GM18907 (cell line): ENCODE measurements around the gene ADAMTS12.
A peak's percentile ranks its signal among the peaks of the same experiment; 100 is the strongest.

Source experiments
- ATAC-seq: cut with Tn5 transposase; IDR thresholded peaks from one replicate; pipeline ENCODE4 v1.9.1; 2021; ENCODE audit warnings: mild to moderate bottlenecking, moderate library complexity; ENCODE audit not compliant: unreplicated experiment

The ADAMTS12 gene

GRCh38 chr5:33850100-33850594 lies 41.6 kb downstream of the ADAMTS12 start:
- peak; percentile 97 for ATAC-seq

GRCh38 chr5:33848554-33848953 lies 43.2 kb downstream of the ADAMTS12 start:
- peak; percentile 22 for ATAC-seq

GRCh38 chr5:33846851-33847250 lies 44.9 kb downstream of the ADAMTS12 start:
- ATAC-seq = no peak

GRCh38 chr5:33843579-33843978 lies 48.2 kb downstream of the ADAMTS12 start:
- ATAC-seq = no peak

- ATAC-seq = no peak
Measured at GRCh38 chr5:33842456-33842855, 49.3 kb downstream of the ADAMTS12 start.

- ATAC-seq = no peak
Measured at GRCh38 chr5:33841891-33842290, 49.9 kb downstream of the ADAMTS12 start.

GRCh38 chr5:33840927-33841547 lies 50.8 kb downstream of the ADAMTS12 start:
- peak; percentile 89 for ATAC-seq

GRCh38 chr5:33837301-33837700 lies 54.5 kb downstream of the ADAMTS12 start:
- ATAC-seq = no peak

GRCh38 chr5:33834334-33834733 lies 57.5 kb downstream of the ADAMTS12 start:
- no peak for ATAC-seq

GRCh38 chr5:33833237-33833575 lies 58.6 kb downstream of the ADAMTS12 start:
- ATAC-seq = no peak

- ATAC-seq = no peak
Measured at GRCh38 chr5:33832404-33833236, 59.2 kb downstream of the ADAMTS12 start.

- ATAC-seq = no peak
Measured at GRCh38 chr5:33831041-33831440, 60.7 kb downstream of the ADAMTS12 start.

- ATAC-seq = no peak
Measured at GRCh38 chr5:33829430-33829829, 62.4 kb downstream of the ADAMTS12 start.

GRCh38 chr5:33828626-33829308 lies 63.0 kb downstream of the ADAMTS12 start:
- no peak for ATAC-seq

- no peak for ATAC-seq
Measured at GRCh38 chr5:33827885-33828284, 63.9 kb downstream of the ADAMTS12 start.

- no peak for ATAC-seq
Measured at GRCh38 chr5:33827018-33827707, 64.6 kb downstream of the ADAMTS12 start.

GRCh38 chr5:33824516-33825195 lies 67.1 kb downstream of the ADAMTS12 start:
- peak; percentile 76 for ATAC-seq

GRCh38 chr5:33817301-33817700 lies 74.5 kb downstream of the ADAMTS12 start:
- no peak for ATAC-seq

GRCh38 chr5:33816791-33817190 lies 75.0 kb downstream of the ADAMTS12 start:
- no peak for ATAC-seq

GRCh38 chr5:33812746-33813145 lies 79.0 kb downstream of the ADAMTS12 start:
- ATAC-seq = no peak
